HG02571 (cell line): ENCODE results near the gene CRACR2B.

Experiments
- ATAC-seq: cut with Tn5 transposase; IDR thresholded peaks from one replicate; pipeline ENCODE4 v1.9.1; 2021; ENCODE audit warnings: mild to moderate bottlenecking, moderate library complexity; ENCODE audit not compliant: unreplicated experiment

The CRACR2B gene

DNA sequence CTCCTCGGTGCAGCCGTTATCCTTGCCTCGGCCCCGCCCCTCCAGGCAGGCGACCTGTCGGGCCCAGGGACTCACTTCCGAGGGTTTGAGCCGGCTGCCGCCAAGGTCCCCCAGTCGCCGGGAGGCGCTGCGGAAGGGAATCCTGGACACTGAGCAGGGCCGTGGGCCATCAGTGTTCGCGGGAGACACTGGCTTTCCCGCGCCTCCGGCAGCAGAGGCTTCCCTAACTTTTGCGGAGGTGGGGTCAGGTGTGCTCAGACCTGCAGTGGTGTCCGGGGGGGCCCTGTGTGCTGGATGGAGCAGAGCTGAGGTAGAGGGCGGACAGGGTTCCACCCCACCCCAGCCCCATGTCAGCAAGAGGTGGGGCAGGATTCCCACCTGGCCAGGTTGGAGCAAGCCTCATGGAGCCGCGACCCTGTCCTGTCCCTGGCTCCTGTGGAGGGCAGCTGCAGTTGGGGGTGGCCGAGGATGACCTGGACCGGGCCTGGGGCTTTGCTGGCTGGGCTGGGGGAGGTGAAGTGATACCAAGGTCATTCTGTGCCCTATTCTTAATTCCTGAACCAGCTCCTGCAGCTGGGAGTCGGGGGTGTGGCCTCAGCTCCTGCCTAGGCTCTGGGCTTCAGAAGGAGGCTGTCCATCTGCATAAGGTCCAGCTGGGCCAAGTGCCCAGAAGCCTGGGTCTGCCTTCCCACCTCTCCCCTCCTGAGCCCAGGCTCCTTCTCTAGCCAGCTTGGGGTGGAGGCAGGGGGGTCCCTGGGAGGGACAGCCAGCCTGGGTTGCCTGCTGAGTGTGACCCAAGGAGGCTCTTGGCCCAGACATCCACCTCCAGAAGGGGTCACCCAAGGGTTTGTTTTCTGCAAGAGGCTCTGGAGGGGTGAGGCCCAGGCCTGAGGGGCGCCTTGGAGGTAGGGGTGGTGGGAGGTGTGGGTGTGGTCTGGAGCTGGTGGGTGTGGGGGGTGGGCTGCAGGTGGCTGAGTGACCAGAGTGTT, 23.4 kb downstream of the CRACR2B start:
- ATAC-seq, result no peak

DNA sequence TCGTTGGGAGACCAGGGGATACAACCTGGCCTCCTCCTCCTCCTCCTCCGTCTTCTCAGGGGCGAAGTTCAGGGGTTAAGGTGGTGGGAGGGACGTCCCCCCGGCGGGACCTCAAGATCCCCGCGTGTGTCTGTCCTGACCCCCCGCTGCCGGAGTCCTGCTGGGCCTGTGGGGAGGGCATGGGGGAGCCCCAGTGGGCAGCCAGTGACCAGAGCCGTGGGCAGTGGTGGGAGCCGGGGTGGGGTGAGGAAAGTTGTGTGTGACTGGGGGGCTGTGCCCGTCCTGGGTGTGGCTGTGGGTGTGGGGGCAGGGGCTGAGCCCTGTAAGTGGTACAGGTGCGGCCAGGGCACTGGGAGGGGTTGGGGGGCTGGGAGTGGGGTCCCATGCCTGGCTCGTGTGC, 25.0 kb downstream of the CRACR2B start:
- no peak for ATAC-seq

- ATAC-seq, result no peak
Measured at GRCh38 chr11:853682-854448, 26.1 kb downstream of the CRACR2B start.

DNA sequence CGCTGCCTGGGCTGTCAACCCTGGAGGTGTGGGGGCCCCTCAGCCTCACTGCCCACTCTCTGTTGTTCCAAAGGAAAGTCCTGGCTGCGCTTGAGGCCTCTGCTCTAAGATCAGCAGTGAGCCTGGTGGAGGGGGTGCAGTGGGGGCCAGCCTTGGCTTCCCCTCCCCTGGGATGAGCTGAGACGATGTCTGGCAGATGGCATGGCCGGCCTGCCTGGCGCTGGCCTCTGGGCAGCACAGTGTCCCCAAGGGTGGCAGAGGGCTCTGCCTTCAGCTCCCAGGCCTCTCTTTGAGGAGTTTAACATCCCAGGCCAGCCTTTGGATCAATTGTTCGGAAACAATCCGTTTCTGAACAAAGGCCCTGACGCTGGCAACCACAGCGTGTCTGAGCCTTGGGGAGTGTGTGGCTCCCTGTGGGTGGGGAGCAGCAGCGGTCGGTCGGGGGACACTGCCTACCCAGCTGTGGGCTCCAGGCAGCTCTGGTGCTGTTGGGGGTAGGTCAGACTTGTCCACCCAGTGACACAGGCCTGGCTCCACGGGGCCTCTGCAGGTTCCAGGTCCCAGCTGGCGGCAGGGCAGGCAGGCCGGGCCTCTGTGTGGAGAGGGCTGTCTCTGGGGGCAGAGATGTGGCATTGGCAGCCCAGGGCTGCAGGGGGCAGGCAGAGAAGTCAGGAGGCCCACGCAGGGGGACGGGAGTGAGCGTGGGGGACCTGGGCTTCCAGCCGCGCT, 27.0 kb downstream of the CRACR2B start:
- no peak for ATAC-seq

DNA sequence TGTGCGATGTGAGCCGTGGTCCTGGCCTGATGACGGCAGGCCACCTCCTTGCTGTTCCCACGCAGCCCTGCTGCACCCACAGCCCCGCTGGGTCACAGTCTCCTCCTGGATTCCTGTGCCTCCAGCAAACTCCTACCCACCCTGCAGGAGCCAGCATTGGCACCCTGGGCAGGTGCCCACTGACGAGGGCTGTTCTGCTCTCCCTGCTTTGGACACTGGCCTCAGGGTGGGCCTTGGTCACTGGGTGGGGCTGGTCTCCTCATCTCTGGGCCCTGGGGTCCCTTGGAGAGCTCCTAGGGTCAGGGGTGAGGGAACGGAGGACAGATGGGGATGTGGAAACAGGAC, 27.6 kb downstream of the CRACR2B start:
- no peak for ATAC-seq

DNA sequence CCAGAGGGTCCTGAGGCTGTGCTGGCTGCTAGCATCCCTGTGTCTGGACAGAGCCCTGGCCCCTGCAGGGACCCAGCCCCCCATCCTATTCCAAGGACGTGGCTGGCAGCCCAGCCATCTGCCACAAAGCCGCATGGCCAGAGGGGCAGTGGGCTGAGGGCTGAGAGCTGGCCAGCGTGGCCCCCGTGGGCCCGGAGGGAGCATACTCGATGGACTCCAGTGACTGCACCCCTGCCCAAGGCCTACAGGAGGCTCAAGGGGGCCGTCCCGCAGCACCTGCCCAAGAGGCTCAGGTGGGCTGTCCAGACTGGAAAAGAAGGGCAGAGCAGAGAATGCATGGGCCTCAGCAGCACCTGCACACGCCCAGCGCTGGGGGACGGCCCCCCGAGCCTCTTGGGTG, 28.1 kb downstream of the CRACR2B start:
- no peak for ATAC-seq

DNA sequence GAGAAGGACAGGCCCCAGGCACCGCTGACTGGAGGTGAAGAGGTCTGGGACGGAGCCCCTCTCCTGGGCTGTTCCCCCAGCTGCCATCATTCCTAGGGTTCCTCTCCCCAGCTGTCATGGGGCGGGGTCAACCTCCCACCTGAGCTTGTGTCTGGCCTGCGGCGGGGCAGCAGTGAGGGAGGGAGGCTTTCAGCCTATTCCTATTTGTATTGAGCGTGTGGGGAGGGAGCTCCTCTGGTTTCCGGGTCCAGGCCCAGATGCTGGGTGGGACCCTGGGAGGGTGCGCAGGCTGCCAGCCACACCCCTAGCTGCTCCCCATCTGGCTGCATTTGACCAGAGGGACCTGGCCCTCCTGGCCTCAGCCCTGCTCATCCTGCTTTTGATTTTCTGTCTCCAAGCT, 28.7 kb downstream of the CRACR2B start:
- ATAC-seq, result no peak

GRCh38 chr11:858053-858761, 30.5 kb downstream of the CRACR2B start:
- no peak for ATAC-seq

- no peak for ATAC-seq
Measured at GRCh38 chr11:858762-859339, 31.1 kb downstream of the CRACR2B start.

DNA sequence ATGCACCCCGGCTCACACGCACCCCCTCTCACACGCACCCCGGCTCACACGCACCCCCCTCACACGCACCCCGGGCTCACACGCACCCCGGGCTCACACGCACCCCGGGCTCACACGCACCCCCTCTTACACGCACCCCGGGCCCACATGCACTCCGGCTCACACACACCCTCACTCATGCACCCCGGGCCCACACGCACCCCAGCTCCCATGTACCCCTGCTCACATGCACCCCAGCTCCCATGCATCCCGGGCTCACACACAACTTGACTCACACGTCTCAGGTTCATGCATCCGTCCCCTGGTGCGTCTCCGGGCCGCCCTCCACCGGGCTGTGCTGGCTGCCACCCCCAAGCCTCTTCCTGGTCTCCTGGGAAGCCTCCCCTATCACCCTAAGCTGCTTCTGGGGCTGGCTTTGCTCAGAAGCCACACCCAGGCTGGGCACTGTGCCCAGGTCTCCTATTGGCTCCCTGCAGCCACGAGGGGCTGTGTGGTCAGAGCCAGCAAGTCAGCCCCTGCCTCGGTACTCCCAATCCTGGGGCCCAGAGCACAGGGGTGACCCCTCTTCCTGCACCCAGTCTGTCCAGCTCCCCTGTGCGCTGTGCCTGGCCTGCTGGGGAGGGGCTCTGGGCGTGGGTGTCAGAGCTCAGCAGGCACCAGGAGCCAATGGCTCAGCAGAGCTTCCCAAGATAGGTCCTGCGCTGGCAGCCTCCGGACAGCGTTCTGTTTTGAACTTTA, 31.8 kb downstream of the CRACR2B start:
- no peak for ATAC-seq

DNA sequence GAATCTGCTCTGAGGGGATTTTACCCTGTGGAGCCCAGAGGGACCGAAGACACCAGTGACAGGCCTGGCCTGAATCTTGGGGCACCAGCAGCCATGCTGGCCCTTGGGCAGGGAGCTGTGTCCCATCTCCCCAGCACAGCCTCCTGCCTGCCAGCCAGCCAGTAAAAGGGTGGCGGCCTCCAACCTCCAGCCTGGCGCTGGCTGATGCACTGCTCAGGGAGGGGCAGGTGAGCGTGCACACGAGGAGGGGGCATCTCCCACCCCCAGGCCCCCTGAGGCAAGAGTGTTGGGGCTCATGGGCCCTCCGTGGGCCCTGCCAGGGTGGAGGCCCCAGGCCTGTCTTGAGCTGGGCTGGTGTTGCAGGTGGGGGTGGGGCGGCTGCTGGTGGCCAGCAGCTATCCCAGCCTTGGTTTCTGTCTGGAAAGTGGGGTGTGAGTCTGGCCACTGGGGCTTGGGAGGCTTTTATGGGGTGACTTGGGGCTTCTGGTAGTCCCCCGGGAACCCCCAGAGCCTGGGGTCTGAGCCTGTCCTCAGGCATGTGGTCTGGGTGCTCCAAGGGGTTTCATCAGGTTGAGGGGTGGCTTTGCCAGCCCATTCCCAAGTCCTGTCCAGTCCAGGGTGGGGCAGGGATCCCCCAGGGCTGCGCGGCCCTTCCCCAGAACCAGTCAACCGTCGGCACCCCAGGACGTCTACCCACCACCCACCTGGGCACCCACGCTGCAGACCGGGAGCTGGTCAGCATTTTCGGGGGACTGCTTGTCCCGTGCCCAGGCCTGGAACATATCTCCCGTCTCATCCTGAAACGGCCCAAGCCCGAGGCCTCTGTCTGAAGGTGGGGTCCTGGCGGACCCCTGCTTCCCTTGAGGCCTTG, 32.8 kb downstream of the CRACR2B start:
- no peak for ATAC-seq

DNA sequence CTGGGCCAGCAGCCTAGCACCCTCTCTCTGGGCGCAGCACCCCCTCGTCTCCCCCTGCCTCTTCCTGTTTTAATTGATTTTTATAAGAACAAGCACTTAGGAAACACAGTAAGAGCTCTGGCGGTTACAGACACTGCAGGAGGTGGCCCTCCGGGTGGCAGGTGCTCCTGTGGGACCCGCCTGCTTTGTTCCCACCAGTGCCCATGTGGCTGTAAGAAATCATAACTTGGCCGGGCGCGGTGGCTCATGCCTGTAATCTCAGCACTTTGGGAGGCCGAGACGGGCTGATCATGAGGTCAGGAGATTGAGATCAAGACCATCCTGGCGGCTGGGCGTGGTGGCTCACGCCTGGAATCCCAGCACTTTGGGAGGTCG, 33.4 kb downstream of the CRACR2B start:
- no peak for ATAC-seq

DNA sequence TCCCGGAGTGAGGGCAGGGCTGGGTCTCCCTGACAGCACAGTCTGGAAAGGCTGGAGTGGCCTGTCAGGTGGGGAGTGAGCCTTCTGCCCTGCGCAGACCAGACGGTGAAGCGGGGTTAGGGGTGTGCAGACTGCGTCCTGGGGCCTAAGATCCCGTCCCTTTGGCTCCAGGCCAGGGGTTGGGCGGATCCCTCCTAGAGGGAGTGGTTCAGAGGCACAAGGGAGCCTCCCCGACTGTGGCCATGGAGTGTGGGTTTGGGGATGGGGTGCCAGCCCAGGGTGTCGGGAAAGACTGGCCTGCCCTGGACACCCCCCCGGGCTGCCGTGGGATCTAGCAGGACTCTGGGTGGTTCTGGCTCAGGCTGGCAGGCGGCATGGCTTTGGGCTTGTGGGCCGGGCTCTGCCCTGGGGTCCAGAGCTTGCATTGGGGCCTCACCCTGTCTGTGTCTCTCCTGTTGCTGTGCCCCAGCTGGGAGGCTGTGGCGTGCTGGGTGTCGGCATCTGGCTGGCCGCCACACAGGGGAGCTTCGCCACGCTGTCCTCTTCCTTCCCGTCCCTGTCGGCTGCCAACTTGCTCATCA, 34.5 kb downstream of the CRACR2B start:
- no peak for ATAC-seq

DNA sequence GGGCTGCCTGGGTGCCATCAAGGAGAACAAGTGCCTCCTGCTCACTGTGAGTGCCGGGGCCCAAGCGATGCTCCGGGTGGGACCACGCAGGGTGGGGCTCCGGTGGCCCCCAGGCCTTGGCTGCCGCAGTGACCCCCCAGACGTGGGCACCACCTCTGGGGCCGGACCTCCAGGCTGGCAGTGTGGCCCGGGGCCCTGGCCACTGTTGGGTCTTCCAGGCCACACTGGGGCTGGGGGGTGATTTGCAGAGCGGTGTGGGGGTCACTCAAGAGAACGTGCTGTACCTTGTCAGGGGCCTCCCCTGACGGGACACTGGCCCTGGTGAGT, 34.9 kb downstream of the CRACR2B start:
- no peak for ATAC-seq

DNA sequence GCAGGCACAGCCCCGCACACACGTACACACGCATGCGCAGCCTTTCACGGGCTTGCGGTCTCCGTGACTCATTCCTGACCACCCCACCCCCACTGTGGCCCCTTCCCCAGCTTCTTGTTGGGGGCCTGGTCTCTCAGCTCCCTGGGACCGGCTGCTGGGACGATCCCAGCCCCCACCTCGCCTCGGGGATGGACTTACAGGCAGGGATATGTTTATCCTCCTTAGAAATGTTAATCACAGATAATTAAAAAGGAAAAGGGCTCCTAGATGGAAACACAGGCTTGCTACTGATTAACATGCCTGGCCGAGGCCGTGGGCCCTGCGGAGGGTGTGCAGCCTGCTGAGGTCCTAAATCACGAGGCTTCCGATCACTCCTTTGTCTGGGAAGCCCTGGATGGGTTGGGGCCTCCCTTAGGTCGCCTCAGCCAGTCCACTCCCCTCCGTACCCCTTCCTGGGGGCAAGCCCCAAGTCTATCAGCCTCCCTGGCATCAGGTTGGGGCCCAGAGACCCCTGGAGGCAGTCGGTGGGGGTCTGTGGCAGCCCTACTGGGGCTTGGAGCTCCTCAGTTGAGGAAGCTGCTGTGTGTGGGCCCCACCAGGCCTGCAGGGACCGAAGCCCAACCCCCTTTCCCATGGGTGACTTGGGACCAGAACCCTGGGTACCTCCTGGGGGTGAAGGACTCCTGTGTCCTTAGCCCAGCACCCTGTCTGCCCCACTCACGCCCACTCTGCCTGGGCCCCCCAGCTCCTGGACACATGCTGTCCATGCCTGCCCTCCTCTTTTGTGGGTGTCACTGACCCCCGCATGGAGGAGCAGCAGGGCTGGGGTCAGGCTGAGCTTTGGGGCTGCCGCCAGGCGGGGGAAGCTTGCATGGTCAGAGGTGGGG, 35.5 kb downstream of the CRACR2B start:
- no peak for ATAC-seq

DNA sequence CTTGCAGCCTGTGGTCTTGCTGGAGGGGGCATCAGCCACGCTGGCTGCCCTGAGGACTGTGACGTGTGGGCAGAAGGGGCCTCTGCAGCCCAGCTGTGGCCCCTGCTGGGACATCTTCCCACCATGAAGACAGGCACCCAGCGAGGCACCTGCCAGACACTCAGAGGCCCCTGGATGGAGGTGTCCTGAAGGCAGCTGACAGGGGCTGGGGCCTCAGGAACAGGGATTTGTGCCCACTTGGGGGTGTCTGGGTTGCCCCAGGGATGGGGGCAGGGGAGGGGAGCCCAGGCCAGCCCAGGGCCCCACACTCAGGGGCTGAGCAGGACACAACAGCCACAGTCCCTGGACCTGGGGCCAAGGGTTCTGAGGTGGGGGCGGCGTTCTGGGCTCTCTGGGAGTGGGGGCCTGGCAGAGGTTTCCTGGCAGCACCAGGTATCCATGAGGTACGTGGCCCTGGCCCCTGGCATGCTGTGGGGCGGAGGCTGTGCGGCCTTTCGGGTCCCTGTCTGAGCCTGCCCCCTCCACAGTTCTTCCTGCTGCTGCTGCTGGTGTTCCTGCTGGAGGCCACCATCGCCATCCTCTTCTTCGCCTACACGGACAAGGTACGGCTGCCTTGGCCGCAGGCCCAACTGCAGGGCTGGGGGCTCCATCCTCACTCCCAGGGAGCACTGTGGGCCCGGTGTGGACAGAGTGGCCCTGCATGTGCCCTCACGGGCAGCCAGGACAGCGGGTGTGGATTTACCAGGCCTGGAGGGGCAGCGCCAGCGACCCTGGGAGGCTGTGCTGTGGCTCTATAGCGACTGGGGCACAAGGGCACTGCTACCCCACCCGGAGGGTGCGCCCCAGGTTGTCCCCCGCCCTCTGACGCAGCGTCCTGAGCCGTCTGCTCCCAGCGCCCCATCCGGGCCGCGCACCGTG, 36.5 kb downstream of the CRACR2B start:
- ATAC-seq, result no peak

GRCh38 chr11:864898-865297, 37.2 kb downstream of the CRACR2B start:
- no peak for ATAC-seq
